WI38 (cell line): ENCODE results near the gene SERPINA6.

Source experiments
- H3K4me3 ChIP-seq: 2 replicates; pipeline ENCODE4 v1.5.1; 2011; ENCODE audit warnings: low read depth, mild to moderate bottlenecking, control low read depth, low read length
- TF ChIP-seq, protein P1 (sequence below): IDR thresholded peaks from 2 replicates; pipeline ENCODE4 v1.5.1; 2012; ENCODE audit warnings: low read depth, mild to moderate bottlenecking, control low read depth, low read length

SERPINA6 gene

DNA sequence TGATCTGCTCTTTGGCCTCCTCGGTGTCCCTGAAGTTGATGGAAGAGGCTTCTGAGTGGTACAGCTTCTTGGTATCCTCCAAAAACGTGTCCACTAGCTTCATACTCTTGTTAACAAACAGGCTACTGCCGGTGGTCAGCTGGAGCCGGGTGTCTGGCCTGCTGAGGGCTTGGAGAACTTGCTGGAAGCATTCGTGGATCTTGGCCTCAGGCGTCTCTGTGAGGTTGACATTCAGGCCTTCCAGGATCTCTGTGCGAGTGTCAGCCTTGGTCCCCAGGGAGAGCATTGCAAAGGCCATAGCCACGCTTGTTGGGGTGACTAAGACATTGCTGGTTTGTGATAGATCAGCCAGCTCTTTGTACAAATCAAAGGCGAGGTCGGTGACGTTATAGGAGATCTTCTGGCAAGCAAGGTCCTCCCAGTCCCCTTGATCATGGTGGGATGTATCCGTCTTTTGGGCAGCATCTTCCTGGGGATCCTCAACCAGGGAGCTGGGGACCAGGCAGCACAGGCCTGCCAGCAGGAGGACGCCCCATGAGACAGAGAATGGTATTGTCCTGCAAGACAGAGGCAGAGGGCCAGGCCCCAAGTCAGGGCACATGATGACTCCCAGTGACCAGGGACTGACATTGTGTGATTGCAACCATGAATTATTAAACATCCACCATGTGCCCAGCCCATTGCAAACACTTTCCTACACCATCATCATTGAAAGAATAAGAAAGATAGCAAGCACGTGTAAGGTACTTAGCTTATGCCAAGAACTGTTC is 43.2 kb upstream of the SERPINA6 start, which contains the start of gene SERPINA2:
Gene SERPINA2, minus strand, starts transcription at position 553 of the 770 bp plus-strand sequence.
- TF ChIP-seq, protein P1, sequence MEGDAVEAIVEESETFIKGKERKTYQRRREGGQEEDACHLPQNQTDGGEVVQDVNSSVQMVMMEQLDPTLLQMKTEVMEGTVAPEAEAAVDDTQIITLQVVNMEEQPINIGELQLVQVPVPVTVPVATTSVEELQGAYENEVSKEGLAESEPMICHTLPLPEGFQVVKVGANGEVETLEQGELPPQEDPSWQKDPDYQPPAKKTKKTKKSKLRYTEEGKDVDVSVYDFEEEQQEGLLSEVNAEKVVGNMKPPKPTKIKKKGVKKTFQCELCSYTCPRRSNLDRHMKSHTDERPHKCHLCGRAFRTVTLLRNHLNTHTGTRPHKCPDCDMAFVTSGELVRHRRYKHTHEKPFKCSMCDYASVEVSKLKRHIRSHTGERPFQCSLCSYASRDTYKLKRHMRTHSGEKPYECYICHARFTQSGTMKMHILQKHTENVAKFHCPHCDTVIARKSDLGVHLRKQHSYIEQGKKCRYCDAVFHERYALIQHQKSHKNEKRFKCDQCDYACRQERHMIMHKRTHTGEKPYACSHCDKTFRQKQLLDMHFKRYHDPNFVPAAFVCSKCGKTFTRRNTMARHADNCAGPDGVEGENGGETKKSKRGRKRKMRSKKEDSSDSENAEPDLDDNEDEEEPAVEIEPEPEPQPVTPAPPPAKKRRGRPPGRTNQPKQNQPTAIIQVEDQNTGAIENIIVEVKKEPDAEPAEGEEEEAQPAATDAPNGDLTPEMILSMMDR = no peak
- H3K4me3 ChIP-seq = no peak within 1 kb of the TSS

GRCh38 chr14:94365624-94366023 is 42.5 kb upstream of the SERPINA6 start:
- H3K4me3 ChIP-seq = no peak overlapping the region
- TF ChIP-seq, protein P1 = no peak

- TF ChIP-seq, protein P1 = no peak
These were observed 41.8 kb upstream of the SERPINA6 start for GRCh38 chr14:94364964-94365363.

DNA sequence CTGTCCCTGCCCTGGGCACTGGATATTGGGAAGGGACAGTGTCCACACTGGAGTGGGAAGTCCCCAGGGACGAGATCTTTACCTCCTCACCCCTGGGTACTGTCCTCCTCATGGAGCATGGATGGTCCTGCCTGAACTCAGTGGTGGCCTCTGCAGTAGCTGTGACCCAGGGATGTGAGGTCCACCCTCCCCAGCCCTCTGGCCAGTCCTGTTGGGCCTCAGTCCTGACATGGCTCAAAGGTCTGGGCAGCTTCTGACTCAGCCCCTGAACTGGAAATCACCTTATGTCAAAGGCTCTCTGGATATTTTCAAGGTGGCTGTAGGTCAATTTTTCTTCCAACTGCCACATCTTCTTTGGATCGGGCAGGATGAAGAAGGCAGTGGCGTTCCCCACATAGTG is 40.9 kb upstream of the SERPINA6 start:
- TF ChIP-seq, protein P1 = no peak
- H3K4me3 ChIP-seq = no peak overlapping the region

More at GRCh38 chr14:94364964-94365363, 41.8 kb upstream of the SERPINA6 start:
- H3K4me3 ChIP-seq = no peak overlapping the region

GRCh38 chr14:94363151-94363624 is 40.1 kb upstream of the SERPINA6 start:
- TF ChIP-seq, protein P1 = no peak

GRCh38 chr14:94362614-94363133 is 39.5 kb upstream of the SERPINA6 start:
- H3K4me3 ChIP-seq = no peak overlapping the region
- TF ChIP-seq, protein P1 = no peak

More at GRCh38 chr14:94363151-94363624, 40.1 kb upstream of the SERPINA6 start:
- no peak overlapping the region for H3K4me3 ChIP-seq

DNA sequence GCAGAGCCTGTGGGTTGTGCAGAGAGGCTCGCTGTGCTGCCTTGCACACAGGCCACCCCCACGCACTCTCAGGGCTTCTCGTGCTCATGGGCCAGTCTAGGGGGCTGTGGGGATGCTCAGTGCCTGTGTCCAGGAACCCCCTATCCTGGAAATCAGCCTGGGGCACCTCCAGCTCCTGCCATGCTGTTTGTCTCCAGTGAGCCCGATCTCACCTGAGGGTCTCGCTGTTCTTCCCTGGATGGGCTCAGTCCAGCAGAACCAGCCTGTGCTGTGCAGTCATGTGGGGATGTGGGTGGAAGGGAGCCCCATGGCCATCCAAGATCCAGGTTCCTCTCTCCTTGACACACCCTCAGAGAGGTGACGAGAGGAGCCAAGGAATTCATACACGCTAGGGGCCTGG is 38.5 kb upstream of the SERPINA6 start:
- TF ChIP-seq, protein P1 = no peak
- no peak overlapping the region for H3K4me3 ChIP-seq
